Measurements from ENCODE around the gene ANTXR1.

ANTXR1 gene

GRCh38 chr2:68989035-68989434, 23.9 kb upstream of the ANTXR1 start:
- TF ChIP-seq EZH2 (IDR thresholded peaks at IDR 0.05; ENCODE audit: borderline replicate concordance, low read depth, low read length, severe bottlenecking) = no peak
- no peak for TF ChIP-seq CTCF (IDR thresholded peaks at IDR 0.05; ENCODE audit: borderline replicate concordance, extremely low read depth, low read length, poor library complexity, severe bottlenecking)
- H3K4me1 ChIP-seq (ENCODE audit: insufficient read depth, low read length) = no peaks in the 10 kb centered on the region
- H2AFZ ChIP-seq (ENCODE audit: low read depth, low read length) = no peak overlapping the region
- H3K27me3 ChIP-seq (ENCODE audit: insufficient read depth, low read length, poor library complexity) = peaks cover 8% of the 10 kb centered on the region
- ATAC-seq (ENCODE audit: insufficient read depth, low read depth) (no peak), DNase-seq (no peak)
- no peaks in the 10 kb centered on the region for H3K9me3 ChIP-seq (ENCODE audit: insufficient read depth, low read length, severe bottlenecking)
- H3K4me3 ChIP-seq (ENCODE audit: low read depth in 1 of 2, low read length in 2 of 2) = no peak overlapping the region
- no peaks in the 10 kb centered on the region for H3K36me3 ChIP-seq (ENCODE audit: insufficient read depth, low read length)
- no peaks in the 10 kb centered on the region for H4K20me1 ChIP-seq (ENCODE audit: insufficient read depth, low read length)
- no peak overlapping the region for H3K4me2 ChIP-seq (ENCODE audit: insufficient read depth, low read length)
- no peak overlapping the region for H3K9ac ChIP-seq (ENCODE audit: low read depth, low read length)
- no peaks in the 10 kb centered on the region for H3K79me2 ChIP-seq (ENCODE audit: insufficient read depth, low read length)
- H3K27ac ChIP-seq (ENCODE audit: low read length) = no peak overlapping the region

GRCh38 chr2:68992341-68992740, 20.6 kb upstream of the ANTXR1 start:
- no peak for ATAC-seq (ENCODE audit: insufficient read depth, low read depth)
- H3K9ac ChIP-seq (ENCODE audit: low read depth, low read length) = no peak overlapping the region

GRCh38 chr2:68992933-68993332, 20.0 kb upstream of the ANTXR1 start:
- H3K9ac ChIP-seq (ENCODE audit: low read depth, low read length) = no peak overlapping the region
- no peaks in the 10 kb centered on the region for H4K20me1 ChIP-seq (ENCODE audit: insufficient read depth, low read length)
- H3K79me2 ChIP-seq (ENCODE audit: insufficient read depth, low read length) = no peaks in the 10 kb centered on the region
- no peak overlapping the region for H3K4me3 ChIP-seq (ENCODE audit: low read depth in 1 of 2, low read length in 2 of 2)
- no peak for DNase-seq
- ATAC-seq (ENCODE audit: insufficient read depth, low read depth) = no peak
- TF ChIP-seq CTCF (IDR thresholded peaks at IDR 0.05; ENCODE audit: borderline replicate concordance, extremely low read depth, low read length, poor library complexity, severe bottlenecking) (no peak), EZH2 (IDR thresholded peaks at IDR 0.05; ENCODE audit: borderline replicate concordance, low read depth, low read length, severe bottlenecking) (no peak)
- H3K27me3 ChIP-seq (ENCODE audit: insufficient read depth, low read length, poor library complexity) = peaks cover 8% of the 10 kb centered on the region
- no peaks in the 10 kb centered on the region for H3K4me1 ChIP-seq (ENCODE audit: insufficient read depth, low read length)
- no peak overlapping the region for H2AFZ ChIP-seq (ENCODE audit: low read depth, low read length)
- H3K27ac ChIP-seq (ENCODE audit: low read length) = no peak overlapping the region
- H3K36me3 ChIP-seq (ENCODE audit: insufficient read depth, low read length) = no peaks in the 10 kb centered on the region
- H3K4me2 ChIP-seq (ENCODE audit: insufficient read depth, low read length) = no peak overlapping the region
- H3K9me3 ChIP-seq (ENCODE audit: insufficient read depth, low read length, severe bottlenecking) = no peaks in the 10 kb centered on the region

More at GRCh38 chr2:68992341-68992740, 20.6 kb upstream of the ANTXR1 start:
- Histone ChIP-seq H3K36me3 (ENCODE audit: insufficient read depth, low read length) (no peaks in the 10 kb centered on the region), H3K9me3 (ENCODE audit: insufficient read depth, low read length, severe bottlenecking) (no peaks in the 10 kb centered on the region), H3K4me1 (ENCODE audit: insufficient read depth, low read length) (no peaks in the 10 kb centered on the region), H3K27ac (ENCODE audit: low read length) (no peak overlapping the region), H3K4me3 (ENCODE audit: low read depth in 1 of 2, low read length in 2 of 2) (no peak overlapping the region), H3K27me3 (ENCODE audit: insufficient read depth, low read length, poor library complexity) (peaks cover 8% of the 10 kb centered on the region), H3K79me2 (ENCODE audit: insufficient read depth, low read length) (no peaks in the 10 kb centered on the region), H4K20me1 (ENCODE audit: insufficient read depth, low read length) (no peaks in the 10 kb centered on the region), H3K4me2 (ENCODE audit: insufficient read depth, low read length) (no peak overlapping the region), H2AFZ (ENCODE audit: low read depth, low read length) (no peak overlapping the region)
- TF ChIP-seq CTCF (IDR thresholded peaks at IDR 0.05; ENCODE audit: borderline replicate concordance, extremely low read depth, low read length, poor library complexity, severe bottlenecking) = no peak
- TF ChIP-seq EZH2 (IDR thresholded peaks at IDR 0.05; ENCODE audit: borderline replicate concordance, low read depth, low read length, severe bottlenecking) = no peak
- DNase-seq = no peak

- H3K4me2 ChIP-seq (ENCODE audit: insufficient read depth, low read length) = no peak overlapping the region
- H3K36me3 ChIP-seq (ENCODE audit: insufficient read depth, low read length) = no peaks in the 10 kb centered on the region
- no peak overlapping the region for H3K4me3 ChIP-seq (ENCODE audit: low read depth in 1 of 2, low read length in 2 of 2)
- H3K9me3 ChIP-seq (ENCODE audit: insufficient read depth, low read length, severe bottlenecking) = no peaks in the 10 kb centered on the region
- H3K4me1 ChIP-seq (ENCODE audit: insufficient read depth, low read length) = no peaks in the 10 kb centered on the region
- ATAC-seq (ENCODE audit: insufficient read depth, low read depth) (no peak), DNase-seq (no peak)
- peaks cover 6% of the 10 kb centered on the region for H3K27me3 ChIP-seq (ENCODE audit: insufficient read depth, low read length, poor library complexity)
- no peaks in the 10 kb centered on the region for H3K79me2 ChIP-seq (ENCODE audit: insufficient read depth, low read length)
- no peak overlapping the region for H3K27ac ChIP-seq (ENCODE audit: low read length)
- H4K20me1 ChIP-seq (ENCODE audit: insufficient read depth, low read length) = no peaks in the 10 kb centered on the region
- TF ChIP-seq EZH2 (IDR thresholded peaks at IDR 0.05; ENCODE audit: borderline replicate concordance, low read depth, low read length, severe bottlenecking) = no peak
- no peak for TF ChIP-seq CTCF (IDR thresholded peaks at IDR 0.05; ENCODE audit: borderline replicate concordance, extremely low read depth, low read length, poor library complexity, severe bottlenecking)
- H3K9ac ChIP-seq (ENCODE audit: low read depth, low read length) = no peak overlapping the region
- no peak overlapping the region for H2AFZ ChIP-seq (ENCODE audit: low read depth, low read length)
Observed at GRCh38 chr2:68993660-68994059, 19.3 kb upstream of the ANTXR1 start.

Data from DND-41 (cell line).